Astrocyte of the spinal cord (primary cell): ENCODE data around the gene PACRG.

ENCODE experiments used
- DNase-seq: peaks from one replicate; pipeline ENCODE4 v3.0.0; 2011; ENCODE audit warnings: low read depth, low spot score
- H3K4me3 ChIP-seq: 2 replicates; pipeline ENCODE4 v1.5.1; 2011; ENCODE audit warnings: low read depth, mild to moderate bottlenecking, low read length, moderate library complexity
- in situ Hi-C: cut with HindIII; loops from 2 replicates; pipeline ENCODE4 v1.10.0; 2017; ENCODE audit warnings: low sequenced_read_pairs
- TF ChIP-seq, protein P1 (sequence below): IDR thresholded peaks from 2 replicates; pipeline ENCODE4 v1.5.1; 2012; ENCODE audit warnings: low read depth, mild to moderate bottlenecking, low read length, inconsistent platforms

PACRG gene

GRCh38 chr6:162814426-162814973, 86.7 kb downstream of the PACRG start:
- DNase-seq, result no peak
- TF ChIP-seq, protein P1, sequence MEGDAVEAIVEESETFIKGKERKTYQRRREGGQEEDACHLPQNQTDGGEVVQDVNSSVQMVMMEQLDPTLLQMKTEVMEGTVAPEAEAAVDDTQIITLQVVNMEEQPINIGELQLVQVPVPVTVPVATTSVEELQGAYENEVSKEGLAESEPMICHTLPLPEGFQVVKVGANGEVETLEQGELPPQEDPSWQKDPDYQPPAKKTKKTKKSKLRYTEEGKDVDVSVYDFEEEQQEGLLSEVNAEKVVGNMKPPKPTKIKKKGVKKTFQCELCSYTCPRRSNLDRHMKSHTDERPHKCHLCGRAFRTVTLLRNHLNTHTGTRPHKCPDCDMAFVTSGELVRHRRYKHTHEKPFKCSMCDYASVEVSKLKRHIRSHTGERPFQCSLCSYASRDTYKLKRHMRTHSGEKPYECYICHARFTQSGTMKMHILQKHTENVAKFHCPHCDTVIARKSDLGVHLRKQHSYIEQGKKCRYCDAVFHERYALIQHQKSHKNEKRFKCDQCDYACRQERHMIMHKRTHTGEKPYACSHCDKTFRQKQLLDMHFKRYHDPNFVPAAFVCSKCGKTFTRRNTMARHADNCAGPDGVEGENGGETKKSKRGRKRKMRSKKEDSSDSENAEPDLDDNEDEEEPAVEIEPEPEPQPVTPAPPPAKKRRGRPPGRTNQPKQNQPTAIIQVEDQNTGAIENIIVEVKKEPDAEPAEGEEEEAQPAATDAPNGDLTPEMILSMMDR, result no peak
- H3K4me3 ChIP-seq, result no peak overlapping the region
- in situ Hi-C loops, result no loop called here

GRCh38 chr6:162817196-162817595, 89.4 kb downstream of the PACRG start:
- no peak for DNase-seq
- in situ Hi-C loops, result no loop called here
- H3K4me3 ChIP-seq, result no peak overlapping the region
- TF ChIP-seq, protein P1, result no peak

- TF ChIP-seq, protein P1, result no peak
- DNase-seq, result no peak
- in situ Hi-C loops, result no loop called here
- H3K4me3 ChIP-seq, result no peak overlapping the region
Observed at GRCh38 chr6:162819284-162819683, 91.5 kb downstream of the PACRG start.

- H3K4me3 ChIP-seq, result no peak overlapping the region
- TF ChIP-seq, protein P1, result no peak
- in situ Hi-C loops, result no loop called here
- no peak for DNase-seq
Observed at GRCh38 chr6:162821102-162821501, 93.3 kb downstream of the PACRG start.

DNA sequence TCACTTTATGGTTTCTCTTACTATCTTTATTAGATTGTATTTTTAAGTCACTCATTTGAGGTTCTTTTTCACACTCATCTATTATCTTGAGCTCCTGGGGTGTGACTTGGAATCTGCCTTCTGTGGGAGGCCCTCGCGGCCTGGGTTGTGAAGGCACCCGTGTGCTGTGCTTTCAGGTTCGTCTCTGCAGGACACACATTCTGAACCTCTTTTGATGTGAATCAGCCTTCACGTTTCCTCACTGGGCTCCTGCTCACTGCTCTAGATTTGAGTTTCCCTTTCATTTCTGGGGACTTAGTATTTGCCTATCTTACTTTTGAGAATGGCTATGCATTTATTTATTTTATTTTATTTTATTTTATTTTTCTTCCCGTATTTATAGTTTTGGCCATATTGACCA, 97.8 kb downstream of the PACRG start:
- TF ChIP-seq, protein P1, result no peak
- no peak overlapping the region for H3K4me3 ChIP-seq
- DNase-seq, result no peak
- in situ Hi-C loops, result no loop called here

DNA sequence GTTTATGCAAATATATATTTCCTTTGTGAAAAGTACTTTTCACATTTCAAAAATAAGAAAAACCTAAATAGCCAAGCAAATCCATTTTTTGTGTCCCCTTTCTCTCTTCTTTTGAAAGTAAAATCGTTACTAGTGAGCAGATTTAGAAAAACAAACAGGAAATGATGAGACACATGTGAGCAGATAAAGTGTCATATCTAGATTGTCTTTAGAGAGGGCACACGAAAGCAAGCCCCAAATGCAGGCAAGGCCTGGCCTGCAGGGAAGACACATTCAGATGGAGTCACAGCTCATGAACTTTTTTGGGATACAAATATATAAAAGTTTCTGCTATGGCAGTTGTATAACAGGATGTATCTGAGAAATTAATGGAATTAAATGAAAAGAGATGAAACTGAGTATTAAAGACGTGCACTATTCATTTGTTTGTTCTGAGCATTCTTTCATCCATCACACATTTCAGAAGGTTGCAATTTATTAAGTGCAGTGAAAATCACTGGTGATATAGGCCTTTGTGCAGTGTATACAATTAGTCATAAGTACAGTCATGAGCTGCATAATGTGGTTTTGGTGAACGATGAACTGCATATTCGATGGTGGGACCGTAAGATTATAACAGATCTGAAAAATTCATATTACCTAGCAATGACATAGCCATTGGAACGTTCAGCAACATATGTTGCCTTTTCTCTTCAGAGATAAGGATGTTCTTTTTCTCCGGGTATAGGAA, 101.4 kb downstream of the PACRG start:
- TF ChIP-seq, protein P1, result no peak
- peak; percentile 2 for DNase-seq
- in situ Hi-C loops, result no loop called here
- no peak overlapping the region for H3K4me3 ChIP-seq
